ENCODE data around the gene TBL1X.

GRCh38 chrX:9767375-9767774, 302.5 kb downstream of the TBL1X start:
- TF ChIP-seq CTCF (IDR thresholded peaks at IDR 0.05), result no peak
- TF ChIP-seq POLR2A (IDR thresholded peaks at IDR 0.05), result no peak
